Bronchial smooth muscle cell (primary cell): ENCODE measurements around the gene EIF4E1B. TPM values are rescaled to one million over a fixed set of nuclear protein-coding genes. Genes with fewer than 3 reads are reported as not detected.

Experiments
- total RNA-seq: library from RNA; depleted of rRNA; stranded (reverse); fragments of >200 nt; gene quantifications from 2 replicates; pipeline ENCODE4 v1.2.1, GENCODE V29; 2014

The EIF4E1B gene, protein sequence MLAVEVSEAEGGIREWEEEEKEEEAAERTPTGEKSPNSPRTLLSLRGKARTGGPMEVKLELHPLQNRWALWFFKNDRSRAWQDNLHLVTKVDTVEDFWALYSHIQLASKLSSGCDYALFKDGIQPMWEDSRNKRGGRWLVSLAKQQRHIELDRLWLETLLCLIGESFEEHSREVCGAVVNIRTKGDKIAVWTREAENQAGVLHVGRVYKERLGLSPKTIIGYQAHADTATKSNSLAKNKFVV
- 0.26 TPM in 1 of 2 replicates, not detected in the other for total RNA-seq

GRCh38 chr5:176629853-176630680 lies at the start of gene EIF4E1B, which contains the start of gene SNCB:
Gene EIF4E1B, plus strand, starts transcription at chr5:176630675. Its CDS starts 12,113 bp downstream, at chr5:176642788.
Gene SNCB, minus strand, starts transcription at chr5:176630534. Its CDS starts 880 bp downstream, at chr5:176629654.

DNA sequence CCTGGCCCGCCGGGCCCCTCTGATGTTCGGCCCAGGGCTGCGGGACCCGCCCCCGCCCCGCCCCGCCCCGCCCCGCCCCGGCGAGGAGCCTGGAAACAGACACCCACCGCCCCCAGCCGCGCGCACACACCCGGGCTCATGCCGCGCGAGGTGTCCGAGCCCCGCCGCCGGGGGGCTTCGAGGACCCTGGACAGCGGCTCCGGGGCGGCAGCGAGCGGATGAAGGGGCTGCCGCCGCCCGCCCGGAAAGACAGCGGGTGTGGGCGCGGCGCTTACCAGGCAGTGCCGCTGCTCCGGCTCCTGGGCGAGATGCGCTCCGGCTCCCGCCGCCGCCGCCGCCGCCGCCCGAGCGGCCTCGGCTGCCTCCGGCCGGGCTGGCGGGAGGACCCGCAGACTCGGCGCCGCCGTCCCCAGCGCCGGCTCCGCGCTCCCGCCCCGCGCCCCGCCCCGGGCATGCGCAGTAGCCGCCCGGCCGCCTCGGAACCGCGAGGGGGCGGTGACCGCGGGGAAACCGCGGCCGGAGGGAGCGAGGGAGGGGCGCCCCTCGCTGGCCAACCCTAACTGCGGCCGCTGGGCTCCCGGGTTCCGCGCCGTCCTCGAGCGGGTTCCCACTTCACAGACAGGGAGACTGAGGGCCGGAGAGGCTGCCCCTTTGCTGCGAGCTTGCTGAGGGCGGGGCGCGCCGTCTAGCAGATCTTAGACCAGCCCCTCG lies 20.6 kb upstream of the EIF4E1B start, which contains the start of gene GPRIN1:
TSS of gene GPRIN1 (minus strand) at position 433 of the 711 bp plus-strand sequence. CDS start 10,322 bp downstream, outside the sequence.

DNA sequence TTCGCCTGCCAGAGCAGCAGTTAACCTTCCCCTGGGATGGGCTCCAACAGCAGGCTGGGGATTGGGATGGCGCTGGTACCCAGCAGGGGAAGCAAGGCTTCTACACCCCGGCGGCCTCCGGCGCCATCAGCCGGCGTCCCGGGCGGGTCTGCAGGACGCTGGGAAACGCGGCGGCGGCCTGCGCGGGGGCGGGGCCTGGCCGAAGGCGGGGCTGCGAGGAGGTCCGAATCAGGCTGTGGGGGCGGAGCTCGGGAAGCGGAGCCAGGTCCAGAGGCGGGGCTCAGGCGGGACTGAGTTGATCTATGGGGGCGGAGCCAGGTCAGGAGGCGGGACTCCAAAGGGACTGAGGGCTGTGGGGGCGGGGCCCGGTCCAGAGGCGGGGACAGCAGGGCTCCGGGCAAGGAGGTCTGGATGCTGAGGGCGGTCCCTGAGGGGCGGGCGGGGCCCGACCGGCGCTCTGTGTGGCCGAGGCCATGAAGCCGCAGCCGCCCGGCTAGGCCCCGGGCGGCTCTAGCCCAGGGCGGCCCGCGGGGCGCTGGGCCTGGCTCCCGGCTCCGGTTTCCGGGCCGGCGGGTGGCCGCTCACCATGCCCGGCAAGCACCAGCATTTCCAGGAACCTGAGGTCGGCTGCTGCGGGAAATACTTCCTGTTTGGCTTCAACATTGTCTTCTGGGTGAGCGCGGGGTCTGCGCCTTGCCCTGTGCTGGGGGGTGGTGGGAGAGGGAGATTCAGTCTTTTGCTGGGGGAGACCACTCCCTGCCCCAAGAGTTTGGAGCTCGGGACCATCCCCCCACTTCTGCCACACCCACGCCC lies 16.8 kb downstream of the EIF4E1B start, which contains the start of gene TSPAN17:
TSS of gene TSPAN17 (plus strand) at position 455 of the 813 bp plus-strand sequence. CDS start at position 587, 132 bp downstream.

Other genes with a start within 250 kb of the EIF4E1B start
- gene NOP16, start 242.1 kb upstream of the EIF4E1B start, total RNA-seq: 7.3 and 7.7 TPM in 2 replicates
- gene HIGD2A, start 241.9 kb upstream of the EIF4E1B start, total RNA-seq: 23.8 and 29.9 TPM in 2 replicates
- gene CLTB, start 214.1 kb upstream of the EIF4E1B start, total RNA-seq: 65.6 and 103 TPM in 2 replicates
- gene FAF2, start 182.3 kb upstream of the EIF4E1B start, total RNA-seq: 33.7 and 34.3 TPM in 2 replicates
- 2.1 and 2.5 TPM in 2 replicates for gene RNF44, start 93.3 kb upstream of the EIF4E1B start, total RNA-seq
- 0.09 and 0.32 TPM in 2 replicates for gene CDHR2, start 81.3 kb upstream of the EIF4E1B start, total RNA-seq
- gene GPRIN1, start 20.5 kb upstream of the EIF4E1B start, total RNA-seq: 1.8 and 3.2 TPM in 2 replicates
- 0.09 and 0.32 TPM in 2 replicates for gene SNCB, start 141 bp upstream of the EIF4E1B start, total RNA-seq
- 21.6 and 29.5 TPM in 2 replicates for gene TSPAN17, start 16.8 kb downstream of the EIF4E1B start, total RNA-seq
- not detected in 2 replicates for gene UNC5A, start 179.9 kb downstream of the EIF4E1B start, total RNA-seq